Brain pericyte (primary cell): Measurements from ENCODE around the gene RSRC1.
A peak's percentile ranks its signal among the peaks of the same experiment; 100 is the strongest.
"Not testable (repeated sequence)": the region's sequence is repeated elsewhere in the genome, so short reads cannot be mapped to it uniquely, and the experiment has no call there.

Experiments
- DNase-seq: peaks from one replicate; pipeline ENCODE4 v3.0.0-alpha.2; 2012; ENCODE audit warnings: low read depth, low spot score

The RSRC1 gene, protein sequence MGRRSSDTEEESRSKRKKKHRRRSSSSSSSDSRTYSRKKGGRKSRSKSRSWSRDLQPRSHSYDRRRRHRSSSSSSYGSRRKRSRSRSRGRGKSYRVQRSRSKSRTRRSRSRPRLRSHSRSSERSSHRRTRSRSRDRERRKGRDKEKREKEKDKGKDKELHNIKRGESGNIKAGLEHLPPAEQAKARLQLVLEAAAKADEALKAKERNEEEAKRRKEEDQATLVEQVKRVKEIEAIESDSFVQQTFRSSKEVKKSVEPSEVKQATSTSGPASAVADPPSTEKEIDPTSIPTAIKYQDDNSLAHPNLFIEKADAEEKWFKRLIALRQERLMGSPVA

DNA sequence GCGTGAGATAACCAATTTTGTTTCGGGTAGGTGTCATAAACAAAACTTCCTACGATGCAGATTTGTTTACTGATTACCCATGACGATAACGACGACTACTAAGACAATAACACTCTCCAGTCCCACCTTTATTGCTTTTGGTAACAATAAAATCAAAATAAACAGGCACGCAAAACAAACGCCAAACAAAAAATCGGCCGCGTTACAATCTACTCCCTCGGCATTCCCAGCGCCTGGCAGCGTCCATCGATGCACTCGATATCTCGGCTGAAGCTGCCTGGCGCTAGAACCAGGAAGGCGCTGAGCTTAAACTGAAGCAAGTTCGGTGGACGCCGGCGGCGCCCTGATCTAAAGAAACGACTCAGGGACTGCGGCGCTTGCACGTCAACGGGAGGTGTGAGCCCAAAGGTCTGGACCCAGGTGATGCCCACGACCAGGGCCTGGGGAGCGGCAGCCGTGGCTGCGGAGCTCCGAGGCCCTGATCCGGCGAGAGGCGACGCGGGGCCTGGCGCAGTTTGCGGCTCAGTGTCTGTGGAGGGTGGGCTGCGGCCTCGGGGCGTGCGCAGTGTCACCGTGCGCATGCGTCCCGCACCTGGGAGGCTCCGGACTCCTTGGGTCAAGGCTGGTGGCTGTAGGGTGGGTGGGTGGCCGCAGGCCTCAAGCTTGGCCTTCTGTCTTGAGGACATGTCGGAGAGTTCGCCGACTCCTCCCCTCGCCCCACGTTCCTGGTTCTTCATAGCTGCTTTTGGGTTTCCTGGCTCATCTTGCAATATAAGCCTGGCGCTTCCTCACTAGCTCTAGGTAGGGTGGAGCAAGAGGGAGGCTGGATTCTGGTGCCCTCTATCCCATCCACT is at the start of gene RSRC1:
TSS of gene RSRC1 (plus strand) at position 286 of the 854 bp plus-strand sequence. CDS start 12,016 bp downstream, outside the sequence.
- DNase-seq, result peak; percentile 47

DNA sequence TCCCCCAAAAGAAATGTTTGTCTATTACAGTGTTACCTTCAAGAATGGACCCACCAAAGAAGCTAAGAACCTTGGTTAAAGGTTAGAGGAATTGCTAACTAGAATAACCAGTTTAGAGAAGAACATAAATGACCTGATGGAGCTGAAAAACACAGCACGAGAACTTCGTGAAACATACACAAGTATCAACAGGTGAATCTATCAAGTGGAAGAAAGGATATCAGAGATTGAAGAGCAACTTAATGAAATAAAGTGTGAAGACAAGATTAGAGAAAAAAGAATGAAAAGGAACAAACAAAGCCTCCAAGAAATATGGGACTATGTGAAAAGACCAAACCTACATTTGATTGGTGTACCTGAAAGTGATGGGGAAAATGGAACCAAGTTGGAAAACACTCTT is 44.3 kb upstream of the RSRC1 start:
- not testable (repeated sequence) for DNase-seq

DNA sequence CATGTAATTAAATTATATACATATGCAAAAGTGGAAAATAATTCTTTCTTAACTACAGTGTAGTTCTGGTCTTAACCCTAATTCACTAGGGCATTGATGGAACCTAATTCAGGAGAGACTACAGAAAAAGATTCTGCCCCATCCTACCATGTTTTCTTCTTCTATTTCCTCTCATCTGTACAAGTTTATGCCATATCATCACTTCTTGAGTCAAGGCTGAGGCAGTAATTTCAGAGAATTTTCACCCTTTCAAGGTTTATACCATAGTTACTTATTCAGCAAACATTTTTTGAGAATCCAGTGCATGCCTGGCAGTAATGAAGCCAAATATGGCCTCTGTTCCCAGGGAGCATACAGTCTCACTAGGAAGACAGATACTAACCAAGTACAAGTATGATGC is 37.1 kb upstream of the RSRC1 start:
- DNase-seq, result no peak

DNA sequence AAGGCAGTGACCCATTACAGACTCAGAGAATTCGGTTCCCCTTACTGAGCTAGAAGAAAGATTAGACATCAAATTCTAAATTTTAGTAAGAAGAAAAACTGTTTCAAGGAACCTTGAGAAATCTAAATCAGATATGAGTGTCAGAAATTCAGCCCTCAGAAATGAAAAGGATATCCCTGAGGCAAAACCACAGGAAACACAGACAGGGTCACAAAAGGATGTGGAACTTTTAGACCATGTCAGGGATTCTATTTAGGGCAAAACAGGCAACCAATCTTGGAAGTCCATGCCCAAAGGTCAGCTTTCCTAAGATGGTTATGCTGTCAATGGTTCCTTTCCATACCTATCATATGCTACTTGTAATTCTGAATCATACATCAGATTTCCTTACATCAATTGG is 35.3 kb upstream of the RSRC1 start:
- DNase-seq, result no peak

DNA sequence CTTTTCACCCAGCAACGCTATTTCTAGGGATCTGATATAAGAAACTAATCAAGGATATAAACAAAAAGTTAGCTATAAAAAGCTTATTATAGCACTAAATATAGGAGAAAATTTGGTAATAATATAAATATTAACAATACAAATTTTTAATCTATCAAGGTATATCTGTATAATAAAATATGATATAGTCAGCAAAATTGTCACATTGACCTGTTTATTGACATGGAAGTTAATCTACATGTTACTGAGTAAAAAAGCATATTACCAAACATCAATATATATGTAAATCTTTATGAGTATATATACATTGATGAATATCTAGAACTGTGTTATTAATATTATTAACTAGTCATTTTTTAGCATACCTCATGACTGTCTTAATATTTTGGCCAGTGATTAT is 30.3 kb upstream of the RSRC1 start:
- no peak for DNase-seq

DNA sequence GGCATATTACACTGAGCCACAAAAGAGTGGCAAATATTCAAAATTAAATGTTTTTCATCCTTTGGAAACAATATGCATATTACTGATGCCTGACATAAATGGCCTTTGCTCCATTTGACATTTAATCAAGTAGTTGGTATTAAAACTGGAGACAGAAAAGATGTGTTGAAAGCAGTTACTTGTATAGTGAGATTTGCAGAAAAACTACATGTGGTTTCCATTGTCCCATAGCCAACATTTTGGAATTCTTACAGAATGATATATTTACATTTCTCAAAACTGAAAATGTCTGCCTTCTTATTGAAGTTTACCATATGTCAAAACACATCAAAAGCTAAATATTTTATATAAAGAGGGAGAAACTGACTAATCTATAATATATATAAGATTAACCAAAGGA is 25.2 kb upstream of the RSRC1 start:
- no peak for DNase-seq

DNA sequence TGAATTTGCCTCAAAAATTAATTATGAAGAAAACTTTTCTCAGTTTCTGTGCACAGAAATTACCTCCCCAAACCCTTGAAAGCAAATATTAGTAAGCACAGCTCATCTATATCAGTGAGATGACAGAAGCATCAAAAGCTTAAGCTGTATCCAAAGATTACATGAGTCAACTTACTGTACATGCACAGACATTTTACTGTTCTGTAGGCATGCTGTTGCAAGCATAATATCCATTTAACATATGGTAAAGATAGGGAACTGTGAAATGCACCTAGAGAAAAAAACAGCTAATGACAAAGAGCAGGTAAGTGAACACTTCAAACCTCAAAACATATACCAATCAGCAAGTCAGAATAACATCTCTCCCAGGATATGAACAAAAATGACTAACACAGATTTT is 24.5 kb upstream of the RSRC1 start:
- no peak for DNase-seq

DNA sequence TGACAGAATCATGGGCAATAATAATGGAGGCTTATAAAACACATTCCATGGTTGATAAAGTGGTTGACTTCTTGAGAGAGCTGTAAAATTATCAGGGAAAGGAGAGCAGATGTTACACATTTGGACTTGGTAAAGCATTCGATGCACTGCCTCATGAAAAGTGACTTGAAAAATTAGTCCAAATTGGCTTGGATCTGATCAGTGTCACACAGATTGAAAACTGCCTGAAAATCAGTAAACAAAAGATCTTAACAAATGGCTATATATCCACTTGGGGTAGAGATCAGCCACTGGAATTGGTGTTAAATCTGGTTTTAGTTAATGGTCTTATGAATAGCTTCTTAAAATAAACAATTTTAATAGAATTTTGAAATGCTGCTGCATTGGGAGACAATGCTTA is 24.0 kb upstream of the RSRC1 start:
- DNase-seq, result no peak

DNA sequence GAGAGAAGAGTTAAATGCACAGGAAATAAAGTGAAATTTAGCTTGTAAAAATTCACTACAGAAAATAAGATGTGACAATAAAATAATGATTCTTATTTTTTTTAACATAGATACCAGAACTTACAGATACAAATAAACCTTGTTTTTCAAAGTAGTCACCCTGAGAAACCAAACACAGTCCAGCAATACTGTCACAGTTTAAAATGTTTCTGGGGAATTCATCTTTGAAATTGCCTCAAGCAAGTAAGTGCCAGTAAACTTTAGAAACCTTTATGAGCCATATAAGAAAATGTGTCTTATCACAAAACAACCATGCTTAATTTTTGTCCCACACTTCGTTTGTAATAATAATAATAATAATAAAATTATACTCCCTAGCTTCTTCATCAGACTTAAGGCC is 23.5 kb upstream of the RSRC1 start:
- no peak for DNase-seq

DNA sequence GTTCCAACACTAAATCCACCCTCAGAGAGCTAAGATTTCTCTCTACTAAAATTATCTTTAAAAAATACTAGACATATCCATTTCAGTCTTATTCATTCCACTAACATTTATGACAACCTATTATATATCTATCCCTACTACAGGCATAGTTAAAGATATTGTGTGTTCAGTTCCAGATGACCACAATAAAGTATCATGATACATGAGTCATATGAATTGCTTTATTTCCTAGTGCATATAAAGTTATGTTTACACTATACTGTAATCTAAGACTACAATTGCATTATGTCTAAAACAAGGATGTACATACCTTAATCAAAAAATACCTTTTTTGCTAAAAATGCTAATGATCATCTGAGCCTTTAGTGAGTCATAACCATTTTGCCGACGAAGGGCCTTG is 23.1 kb upstream of the RSRC1 start:
- no peak for DNase-seq

DNA sequence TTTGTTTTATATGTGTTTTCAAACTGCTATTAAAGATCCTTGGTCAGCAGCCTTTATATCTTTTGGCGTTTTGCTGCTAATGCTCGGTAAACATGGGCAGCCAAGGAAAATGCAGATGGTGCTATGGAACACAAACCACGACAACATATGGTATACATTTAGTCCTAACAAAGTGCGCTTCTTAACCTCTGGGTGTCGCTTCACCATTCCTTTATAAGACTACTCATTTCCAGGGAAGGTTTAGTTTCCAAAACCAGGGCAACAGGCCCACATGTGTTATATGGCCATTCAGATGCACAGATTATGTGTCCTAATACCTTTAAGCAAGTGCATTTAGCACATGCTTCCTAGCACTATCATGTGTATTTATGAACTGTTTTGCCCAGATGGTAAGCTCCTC is 18.4 kb upstream of the RSRC1 start:
- no peak for DNase-seq

DNA sequence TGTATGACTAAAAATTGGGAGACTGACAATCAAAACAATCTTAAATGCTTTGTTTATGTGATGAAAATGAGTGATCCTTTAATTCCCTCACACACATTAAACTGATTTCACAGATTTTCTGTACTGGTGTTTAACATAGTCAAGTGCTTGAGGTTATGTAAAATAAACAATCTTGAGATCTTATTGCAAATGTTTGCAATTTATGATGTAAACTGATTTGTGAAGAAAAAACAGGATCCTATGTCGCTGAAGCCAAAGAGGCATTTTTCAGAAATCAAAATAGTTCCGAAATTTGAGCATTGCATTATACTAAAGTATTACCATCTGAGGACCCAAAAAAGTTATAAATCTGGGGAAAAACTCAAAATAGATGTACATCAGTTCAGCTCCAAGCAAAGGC is 16.4 kb upstream of the RSRC1 start:
- DNase-seq, result no peak

DNA sequence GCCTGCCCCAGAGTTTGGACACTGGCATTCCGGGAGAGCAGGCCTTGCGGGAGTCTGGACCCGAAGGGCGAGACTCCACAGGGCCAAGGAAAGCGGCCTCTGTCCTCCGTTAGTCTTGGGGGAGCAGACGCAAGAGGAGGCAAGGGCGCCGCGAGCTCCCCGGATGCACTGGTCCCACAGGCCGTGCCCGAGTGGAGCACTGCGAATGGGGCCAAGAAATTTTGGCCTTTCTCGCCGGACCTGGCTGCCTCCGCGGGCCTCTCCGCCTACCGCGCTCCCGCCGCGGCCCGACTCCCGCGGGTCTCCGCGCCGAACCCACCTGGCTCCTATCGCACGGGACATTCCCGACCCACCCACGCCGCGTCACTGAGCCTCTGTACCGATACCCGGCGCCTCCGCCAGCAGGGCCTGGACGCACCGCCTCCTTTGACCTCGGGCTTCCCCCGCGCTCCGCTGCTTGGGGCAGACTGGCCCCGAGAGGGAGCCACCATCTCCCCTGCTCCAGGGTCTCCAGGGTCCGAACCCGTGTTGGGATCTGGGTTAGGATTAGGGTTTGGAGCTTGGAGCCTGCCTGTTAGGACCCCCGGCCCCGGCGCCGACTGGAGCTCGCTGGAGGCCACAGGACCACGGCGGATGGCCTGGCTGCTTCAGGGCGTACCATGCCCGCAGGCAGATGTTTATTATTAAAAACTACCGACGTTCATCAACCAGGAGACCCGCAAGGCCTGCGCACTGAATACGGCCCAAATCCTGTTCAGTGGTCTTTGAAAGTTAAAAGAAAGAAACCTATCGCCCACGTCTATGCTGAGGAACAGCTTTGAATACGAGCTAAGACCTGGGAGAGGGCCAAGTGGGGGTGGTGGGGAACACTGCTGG is 15.4 kb upstream of the RSRC1 start:
- no peak for DNase-seq

DNA sequence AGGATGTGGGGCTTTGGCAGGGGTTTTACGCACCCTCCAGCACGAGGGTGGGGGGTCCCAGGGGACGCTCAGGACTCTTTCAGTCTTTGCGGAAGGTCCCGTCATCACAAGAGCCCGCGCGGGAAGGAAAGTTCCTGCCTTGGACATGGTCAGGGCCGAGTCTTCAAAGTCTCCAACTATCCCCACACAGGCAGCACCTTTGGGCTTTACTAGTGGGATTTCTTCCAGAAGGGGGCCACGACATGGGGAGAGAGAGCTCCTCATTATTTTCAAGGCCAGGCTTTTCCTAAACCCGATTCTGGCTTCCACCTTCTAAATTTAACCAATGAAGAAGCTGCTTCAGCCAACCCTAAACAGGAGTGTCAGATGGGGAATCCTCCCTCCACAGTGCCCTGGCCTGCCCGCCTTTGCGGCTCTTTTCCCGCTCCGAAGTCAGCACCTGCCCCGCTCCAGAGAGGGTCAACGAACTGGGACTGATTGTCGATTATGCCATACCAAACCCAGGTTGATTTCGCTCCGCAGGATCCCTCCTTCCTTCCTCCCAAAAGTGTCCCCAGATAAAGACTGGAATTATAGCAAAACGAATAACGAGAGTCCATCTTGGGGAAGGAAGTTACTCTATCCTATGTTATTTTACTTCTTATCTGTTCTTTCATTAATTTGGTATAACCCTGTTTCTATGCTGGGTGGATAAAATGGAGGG is 14.6 kb upstream of the RSRC1 start:
- DNase-seq, result no peak

DNA sequence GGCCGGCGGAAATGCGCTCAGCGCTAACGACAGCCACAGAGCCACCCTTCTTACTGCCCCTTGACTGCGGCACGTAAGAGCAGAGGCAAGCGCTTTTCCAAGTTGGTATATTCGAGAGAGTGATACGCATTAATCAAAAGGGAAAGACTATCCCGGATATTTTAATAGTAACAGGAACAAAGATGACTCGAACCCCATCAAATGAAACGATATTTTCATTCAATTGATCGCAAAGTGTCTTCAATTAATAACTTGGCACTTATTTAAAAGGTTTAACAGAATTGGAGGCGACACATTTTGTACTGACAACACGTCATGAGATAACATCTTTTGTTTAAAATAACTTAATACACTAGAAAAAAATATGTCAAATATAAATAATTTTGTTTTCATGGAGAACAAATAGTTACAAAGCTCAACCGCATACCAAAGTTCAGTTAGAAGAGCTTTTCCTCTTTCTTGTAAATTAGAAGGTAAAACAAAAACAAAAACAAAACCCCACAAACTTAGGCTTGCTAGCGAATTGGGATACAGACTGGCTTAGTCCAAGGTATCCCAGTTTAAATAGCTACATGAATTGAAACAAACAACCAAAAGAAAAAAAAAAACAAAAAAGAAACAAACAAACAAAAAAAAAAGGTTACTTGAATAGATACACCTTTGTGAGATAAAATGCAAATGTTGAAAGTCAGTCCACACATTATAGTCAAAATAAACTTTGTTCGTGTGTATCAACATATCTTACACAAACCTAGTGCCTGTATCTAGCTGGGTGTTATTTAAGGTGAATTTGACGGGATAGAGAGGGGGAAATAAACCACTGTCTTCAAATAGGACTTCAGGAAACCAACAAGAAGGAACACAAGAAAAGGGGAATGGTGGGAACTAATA is 13.8 kb upstream of the RSRC1 start:
- no peak for DNase-seq

DNA sequence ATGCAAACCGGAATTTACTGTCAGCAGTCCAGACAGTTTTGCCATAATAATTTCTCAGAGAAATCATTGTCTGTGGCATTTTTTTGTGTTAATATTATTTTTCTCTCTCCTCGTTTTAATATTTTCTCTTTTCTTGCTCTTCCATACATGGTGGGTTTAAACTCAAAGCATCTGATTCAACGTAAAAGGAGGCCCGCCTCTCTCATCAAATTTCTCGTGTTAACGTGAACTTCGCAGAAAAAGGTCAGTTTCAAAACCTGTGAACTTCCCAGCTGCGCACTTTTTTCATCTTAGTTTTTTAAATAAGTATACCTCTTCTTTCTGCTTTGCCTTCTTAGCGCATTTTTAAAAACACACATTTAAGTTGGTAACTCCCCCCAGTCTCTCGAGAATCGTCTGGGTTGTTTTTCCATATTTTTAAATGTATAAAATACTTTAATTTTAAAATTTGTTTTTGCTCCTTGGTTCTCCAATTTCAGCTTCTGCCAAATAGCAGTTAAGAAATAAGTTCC is 12.8 kb upstream of the RSRC1 start:
- DNase-seq, result no peak

DNA sequence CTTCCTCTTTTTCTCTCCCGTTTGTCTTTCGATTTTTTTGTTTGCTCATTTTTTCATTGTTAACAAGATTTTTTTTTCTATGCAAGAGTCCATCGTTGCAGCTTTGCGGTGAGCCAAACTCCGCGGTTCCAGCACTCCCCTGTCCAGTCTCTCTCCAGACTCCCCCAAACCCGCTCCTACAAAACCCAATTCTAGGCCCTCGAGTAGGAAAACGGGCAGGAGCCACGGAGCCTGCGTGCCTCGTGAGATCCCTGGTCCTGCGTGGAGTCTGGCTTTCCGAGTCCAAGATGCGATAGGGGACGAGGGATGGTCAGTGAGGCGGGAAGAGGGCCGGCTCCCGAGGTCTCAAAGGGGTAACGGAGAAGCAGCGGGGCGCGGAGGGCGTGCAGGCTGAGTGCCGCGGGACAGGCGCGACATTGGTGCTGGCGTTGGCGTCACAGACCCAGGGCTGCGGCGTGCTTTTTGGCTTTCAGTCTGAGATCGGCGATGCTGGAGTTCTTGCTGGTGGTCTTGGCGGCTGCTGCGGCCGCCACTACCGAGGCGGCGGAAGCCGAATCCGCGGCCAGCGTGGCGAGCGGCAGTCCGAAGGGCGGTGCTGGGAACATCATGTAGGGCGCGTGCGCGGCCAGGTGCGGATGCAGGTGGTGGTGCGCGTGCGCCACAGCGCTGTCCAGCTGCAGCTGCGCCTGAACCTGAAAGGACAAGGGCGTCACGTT is 12.1 kb upstream of the RSRC1 start:
- no peak for DNase-seq

DNA sequence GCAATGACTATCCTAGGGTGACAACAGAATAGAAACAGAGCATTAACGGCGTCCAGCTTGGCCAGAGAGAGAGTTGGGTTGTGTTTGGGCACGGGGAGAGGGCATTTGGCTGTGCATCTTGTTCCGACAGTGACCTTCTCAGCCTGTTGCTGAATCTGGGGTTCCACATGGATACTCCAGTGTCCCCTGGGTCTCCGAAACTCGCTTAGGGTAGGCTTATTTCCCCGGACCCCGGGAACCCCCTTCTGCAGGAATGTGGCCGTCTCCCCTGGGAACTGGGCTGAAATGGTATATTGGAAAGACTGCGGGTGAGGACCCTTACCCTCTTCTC is 11.6 kb upstream of the RSRC1 start:
- DNase-seq, result no peak

DNA sequence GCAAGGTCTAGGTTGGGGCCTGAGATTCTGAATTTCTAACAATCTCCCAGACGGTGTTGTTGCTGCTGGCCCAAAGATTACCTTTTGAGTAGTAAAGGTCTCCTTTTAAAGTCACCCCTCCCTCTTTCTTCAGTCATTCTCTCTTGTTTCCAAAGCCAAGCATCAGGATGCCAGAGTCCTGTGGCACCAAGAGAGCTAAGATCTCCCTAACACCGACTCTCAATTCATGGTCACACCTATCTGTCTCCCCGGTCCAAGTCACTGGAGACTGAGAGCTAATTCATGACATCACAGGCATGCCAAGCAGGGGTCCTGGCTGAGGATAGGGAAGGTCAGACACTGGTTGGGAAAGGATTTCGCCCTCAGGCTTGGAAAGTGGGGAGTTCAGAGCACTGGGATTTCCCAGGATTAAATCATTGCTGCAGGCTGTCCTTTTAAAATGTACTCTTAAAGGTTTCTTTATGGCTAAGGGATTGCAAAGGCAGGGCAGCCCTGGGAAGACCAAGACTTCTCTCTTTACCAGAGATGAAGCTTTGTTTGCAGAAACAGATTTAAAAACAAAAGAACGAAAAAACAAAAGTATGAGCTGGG is 11.0 kb upstream of the RSRC1 start:
- DNase-seq, result no peak
